HL-60 (cell line): ENCODE measurements around the gene SMIM38.

Source experiments
- CTCF ChIP-seq: IDR thresholded peaks from one replicate; pipeline ENCODE4 v1.5.1; 2011; ENCODE audit warnings: low read length, control low read depth, inconsistent platforms; ENCODE audit not compliant: insufficient read depth
- POLR2AphosphoS5 ChIP-seq: IDR thresholded peaks from 2 replicates; pipeline ENCODE4 v1.6.1; 2012; ENCODE audit warnings: low read depth

- no peak for TF ChIP-seq POLR2AphosphoS5
- TF ChIP-seq CTCF = no peak
Observed at GRCh38 chr11:69151836-69152235, 3.9 kb upstream of the SMIM38 start.
